H9 (cell line): ENCODE data around the gene ZNF608. TPM values are rescaled to one million over a fixed set of nuclear protein-coding genes. Genes with fewer than 3 reads are reported as not detected.

Source experiments
- DNase-seq: peaks from one replicate; pipeline ENCODE4 v3.0.0-alpha.2; 2017
- H2AFZ ChIP-seq: one replicate; pipeline ENCODE4 v1.6.1; 2013; ENCODE audit warnings: mild to moderate bottlenecking, low read length, control low read depth, moderate library complexity
- H2AK5ac ChIP-seq: 2 replicates; pipeline ENCODE4 v1.6.1; 2013; ENCODE audit warnings: low read length, control low read depth, mixed read lengths; ENCODE audit not compliant: insufficient read length
- H2BK120ac ChIP-seq: one replicate; pipeline ENCODE4 v1.6.1; 2013; ENCODE audit warnings: low read depth, mild to moderate bottlenecking, low read length, control low read depth, inconsistent platforms; ENCODE audit not compliant: poor library complexity, severe bottlenecking
- H2BK12ac ChIP-seq: 2 replicates; pipeline ENCODE4 v1.6.1; 2013; ENCODE audit warnings: low read length, control low read depth, mixed read lengths, low read depth; ENCODE audit not compliant: insufficient read length
- H2BK15ac ChIP-seq: 2 replicates; pipeline ENCODE4 v1.6.1; 2013; ENCODE audit warnings: low read depth, low read length, control low read depth
- H2BK20ac ChIP-seq: one replicate; pipeline ENCODE4 v1.6.1; 2013; ENCODE audit warnings: low read depth, mild to moderate bottlenecking, low read length, control low read depth, inconsistent platforms; ENCODE audit not compliant: poor library complexity, severe bottlenecking
- H2BK5ac ChIP-seq: 2 replicates; pipeline ENCODE4 v1.6.1; 2013; ENCODE audit warnings: low read length, control low read depth, mixed read lengths; ENCODE audit not compliant: insufficient read length
- H3K14ac ChIP-seq: 2 replicates; pipeline ENCODE4 v1.6.1; 2013; ENCODE audit warnings: low read length, control low read depth; ENCODE audit not compliant: insufficient read depth
- H3K18ac ChIP-seq: 2 replicates; pipeline ENCODE4 v1.6.1; 2013; ENCODE audit warnings: low read depth, mild to moderate bottlenecking, mixed read lengths, low read length, control low read depth; ENCODE audit not compliant: insufficient read length
- H3K23ac ChIP-seq: 2 replicates; pipeline ENCODE4 v1.6.1; 2013; ENCODE audit warnings: low read length, control low read depth, mixed read lengths, low read depth; ENCODE audit not compliant: insufficient read length
- H3K23me2 ChIP-seq: 2 replicates; pipeline ENCODE4 v1.6.1; 2013; ENCODE audit warnings: low read depth, mild to moderate bottlenecking, mixed read lengths, low read length, control low read depth; ENCODE audit not compliant: insufficient read length, poor library complexity, severe bottlenecking
- H3K27ac ChIP-seq: 2 replicates; pipeline ENCODE4 v1.5.1; 2013; ENCODE audit warnings: low read length, control low read depth, mixed read lengths, low read depth; ENCODE audit not compliant: insufficient read length
- H3K27me3 ChIP-seq: 2 replicates; pipeline ENCODE4 v1.6.1; 2013; ENCODE audit warnings: low read length, control low read depth, inconsistent platforms; ENCODE audit not compliant: insufficient read depth
- H3K4ac ChIP-seq: 2 replicates; pipeline ENCODE4 v1.6.1; 2013; ENCODE audit warnings: low read depth, mild to moderate bottlenecking, control low read depth, inconsistent platforms, low read length, moderate library complexity
- H3K4me1 ChIP-seq: 2 replicates; pipeline ENCODE4 v1.6.1; 2013; ENCODE audit warnings: low read length, control low read depth, inconsistent platforms; ENCODE audit not compliant: insufficient read depth
- H3K4me2 ChIP-seq: 2 replicates; pipeline ENCODE4 v1.6.1; 2013; ENCODE audit warnings: low read length, control low read depth, mixed read lengths; ENCODE audit not compliant: insufficient read length, insufficient read depth
- H3K56ac ChIP-seq: 2 replicates; pipeline ENCODE4 v1.6.1; 2013; ENCODE audit warnings: low read depth, mild to moderate bottlenecking, mixed read lengths, low read length, control low read depth; ENCODE audit not compliant: insufficient read length
- H3K79me1 ChIP-seq: 2 replicates; pipeline ENCODE4 v1.6.1; 2013; ENCODE audit warnings: low read depth, mild to moderate bottlenecking, moderate library complexity, low read length, control low read depth, inconsistent platforms; ENCODE audit not compliant: insufficient read depth, poor library complexity, severe bottlenecking
- H3K79me2 ChIP-seq: 2 replicates; pipeline ENCODE4 v1.6.1; 2013; ENCODE audit warnings: low read length, control low read depth, inconsistent platforms; ENCODE audit not compliant: insufficient read depth
- H3K9ac ChIP-seq: 2 replicates; pipeline ENCODE4 v1.6.1; 2013; ENCODE audit warnings: low read length, control low read depth, mixed read lengths; ENCODE audit not compliant: insufficient read length; ENCODE audit errors: extremely low read depth
- H3K9me3 ChIP-seq: one replicate; pipeline ENCODE4 v1.6.1; 2013; ENCODE audit warnings: low read depth, low read length, inconsistent platforms; ENCODE audit not compliant: control insufficient read depth
- H3T11ph ChIP-seq: one replicate; pipeline ENCODE4 v1.6.1; 2013; ENCODE audit warnings: mild to moderate bottlenecking, low read length, control low read depth, inconsistent platforms
- H4K20me1 ChIP-seq: one replicate; pipeline ENCODE4 v1.6.1; 2013; ENCODE audit not compliant: control insufficient read depth, insufficient read length, insufficient read depth
- H4K5ac ChIP-seq: 2 replicates; pipeline ENCODE4 v1.6.1; 2013; ENCODE audit warnings: low read depth, mild to moderate bottlenecking, mixed read lengths, low read length, control low read depth; ENCODE audit not compliant: insufficient read length
- H4K8ac ChIP-seq: replicated peaks from 2 replicates; pipeline ENCODE4 v1.6.1; 2013; ENCODE audit warnings: low read length, control low read depth, mixed read lengths, low read depth; ENCODE audit not compliant: insufficient read length
- H4K91ac ChIP-seq: 2 replicates; pipeline ENCODE4 v1.6.1; 2013; ENCODE audit warnings: low read depth, mild to moderate bottlenecking, moderate library complexity, mixed read lengths, low read length, control low read depth; ENCODE audit not compliant: insufficient read length
- H3K27ac Mint-ChIP-seq, 3 experiments: 2 replicates in 2 of 3; 3 replicates in 1 of 3; pipeline ENCODE4 v1.8.0; 2020 to 2021; ENCODE audit warnings: mixed read lengths in 3 of 3, mild to moderate bottlenecking in 1 of 3, moderate library complexity in 1 of 3
- H3K27me3 Mint-ChIP-seq: 2 replicates; pipeline ENCODE4 v1.8.0; 2021; ENCODE audit warnings: low read depth, mild to moderate bottlenecking, moderate library complexity, mixed read lengths
- H3K36me3 Mint-ChIP-seq, 3 experiments: 2 replicates in 2 of 3; 3 replicates in 1 of 3; pipeline ENCODE4 v1.8.0; 2020 to 2021; ENCODE audit warnings: low read depth in 3 of 3, mixed read lengths in 3 of 3; ENCODE audit not compliant: insufficient read depth in 1 of 3
- H3K4me1 Mint-ChIP-seq, 2 experiments: 2 replicates each; pipeline ENCODE4 v1.8.0; 2020; ENCODE audit warnings: mixed read lengths in 2 of 2
- H3K4me3 Mint-ChIP-seq, 2 experiments: 2 replicates in 1 of 2; 3 replicates in 1 of 2; pipeline ENCODE4 v1.8.0; 2020 to 2021; ENCODE audit warnings: mild to moderate bottlenecking in 2 of 2, mixed read lengths in 2 of 2, moderate library complexity in 1 of 2
- H3K9me3 Mint-ChIP-seq, 2 experiments: 2 replicates in 1 of 2; 3 replicates in 1 of 2; pipeline ENCODE4 v1.8.0; 2020; ENCODE audit warnings: mild to moderate bottlenecking in 2 of 2, mixed read lengths in 2 of 2, moderate library complexity in 1 of 2
- CTCF ChIP-seq: fragments of 200-600 bp; sonication (generic); conservative IDR thresholded peaks from 3 replicates; pipeline ENCODE4 v1.8.0; 2021; ENCODE audit warnings: antibody characterized with exemption, mild to moderate bottlenecking
- WGBS: extraction: QIAGEN DNeasy Blood & Tissue Kit; methylation state at CpG from one replicate; pipeline ENCODE4 v1.1.7; 2013; ENCODE audit warnings: missing lambda C conversion rate, low lambda C conversion rate, mixed read lengths; ENCODE audit not compliant: insufficient read length; ENCODE audit errors: extremely low coverage; 5-methylcytosine and 5-hydroxymethylcytosine counted together
- total RNA-seq: library from RNA; stranded (reverse); gene quantifications from 2 replicates; pipeline ENCODE4 v1.2.1, GENCODE V29; 2021

ZNF608 gene
- total RNA-seq, 1 experiment from 2014 or later = 67.0 TPM

- H3K27ac ChIP-seq = no peak overlapping the region
- no peaks in the 10 kb centered on the region for H3K9me3 ChIP-seq
- no peak overlapping the region for H4K91ac ChIP-seq
- no peaks in the 10 kb centered on the region for H4K20me1 ChIP-seq
- peaks cover 3% of the 10 kb centered on the region for H3K79me1 ChIP-seq
- Mint-ChIP-seq H3K4me3 (peak overlapping the region; percentile 29 to 72), H3K27me3 (no peaks in the 10 kb centered on the region), H3K4me1 (peaks cover 0 to 11% of the 10 kb centered on the region in 2 experiments), H3K9me3 (no peaks in the 10 kb centered on the region; a peak in 1 of 5 replicates), H3K27ac (peak overlapping the region; percentile 45 to 97 (median 54); a peak in 6 of 7 replicates), H3K36me3 (peaks cover 0 to 5% (median 2%) of the 10 kb centered on the region in 3 experiments; a peak in 2 of 7 replicates)
- peaks cover 50% of the 10 kb centered on the region; the same call in 1 of the 2 replicates for H3K79me2 ChIP-seq
- no peak overlapping the region for H3K23ac ChIP-seq
- H2BK15ac ChIP-seq = no peak overlapping the region
- H3K4me2 ChIP-seq = peak overlapping the region; percentile 52
- no peak overlapping the region for H3K56ac ChIP-seq
- no peak overlapping the region for H4K8ac ChIP-seq
- H3K18ac ChIP-seq = no peak overlapping the region
- H4K5ac ChIP-seq = no peak overlapping the region
- H3K9ac ChIP-seq = no peak overlapping the region
- no peak overlapping the region for H2BK120ac ChIP-seq
- H2BK20ac ChIP-seq = no peak overlapping the region
- peak; percentile 65 for TF ChIP-seq CTCF
- no peak overlapping the region for H2BK12ac ChIP-seq
- H3T11ph ChIP-seq = no peak overlapping the region
- H3K27me3 ChIP-seq = no peaks in the 10 kb centered on the region
- peaks cover 9% of the 10 kb centered on the region for H3K23me2 ChIP-seq
- no CpG with 5 or more reads among the region's 9 CpGs for WGBS
- H2AFZ ChIP-seq = no peak overlapping the region
- H3K4ac ChIP-seq = no peak overlapping the region
- H2BK5ac ChIP-seq = no peak overlapping the region
- H3K4me1 ChIP-seq = peaks cover 28% of the 10 kb centered on the region; the same call in 1 of the 2 replicates
- no peak overlapping the region for H2AK5ac ChIP-seq
- peak; percentile 79 for DNase-seq
- no peak overlapping the region for H3K14ac ChIP-seq
These were observed 7.5 kb downstream of the ZNF608 start for GRCh38 chr5:124738681-124739633.
